Head of caudate nucleus (tissue), 42 donors: Measurements from ENCODE around the gene CDH11.

ENCODE experiments used
- DNase-seq, 42 donors: peaks; one replicate each; pipeline versions ENCODE4 v3.0.0 to v3.0.0-alpha.2; 2020 to 2021; ENCODE audit warnings: mixed read lengths in 7 of 42
- intact Hi-C: fragments of 100-400 bp; cut with DNase I; formaldehyde crosslinking; loops from one replicate; pipeline ENCODE4 v1.15.0; 2022

The CDH11 gene

GRCh38 chr16:64957246-64957645 lies 164.6 kb downstream of the CDH11 start:
- intact Hi-C loops, result no loop called here
- DNase-seq, result no peak

DNA sequence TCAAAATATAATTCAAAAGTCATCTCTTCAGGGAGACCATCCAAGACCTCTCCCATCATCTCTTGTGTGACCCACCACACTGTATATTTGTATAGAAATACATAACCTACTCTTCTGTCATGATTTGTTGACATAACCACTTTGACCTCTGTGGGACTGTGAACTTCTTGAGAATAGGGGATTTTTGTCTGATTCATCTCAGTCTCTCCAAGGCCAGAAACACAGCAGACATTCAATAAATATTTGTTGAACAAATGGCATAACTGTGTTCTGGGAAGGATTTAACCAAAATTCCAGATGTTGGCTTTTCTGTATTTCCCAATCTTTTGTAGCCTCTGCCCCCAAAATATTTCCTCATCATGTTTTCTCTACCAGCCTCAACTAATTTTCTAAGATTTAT lies 169.7 kb downstream of the CDH11 start:
- DNase-seq, result no peak
- intact Hi-C loops, result no loop called here

GRCh38 chr16:64951193-64951592 lies 170.7 kb downstream of the CDH11 start:
- intact Hi-C loops, result no loop called here
- no peak for DNase-seq

DNA sequence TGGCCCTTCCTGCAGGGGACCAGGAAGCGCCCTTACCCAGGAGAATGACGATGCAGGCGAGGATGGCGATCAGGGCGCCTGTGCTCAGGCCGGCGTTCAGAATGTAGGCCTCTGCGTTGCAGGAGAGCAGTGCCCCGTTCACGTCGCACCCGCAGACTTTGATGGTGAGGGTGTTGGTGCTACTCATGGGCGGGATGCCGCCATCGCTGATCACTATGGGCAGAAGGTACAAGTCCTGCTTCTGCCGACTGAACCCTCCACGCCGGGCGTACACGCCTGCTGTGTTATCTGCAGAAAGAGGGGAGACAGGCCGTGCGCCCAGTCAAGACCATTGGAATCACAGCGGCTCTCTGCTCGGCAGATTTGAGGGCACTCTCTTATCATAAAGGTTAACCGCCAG lies 171.1 kb downstream of the CDH11 start:
- no peak for DNase-seq
- intact Hi-C loops, result no loop called here

GRCh38 chr16:64950262-64950661 lies 171.6 kb downstream of the CDH11 start:
- intact Hi-C loops, result no loop called here
- no peak for DNase-seq

DNA sequence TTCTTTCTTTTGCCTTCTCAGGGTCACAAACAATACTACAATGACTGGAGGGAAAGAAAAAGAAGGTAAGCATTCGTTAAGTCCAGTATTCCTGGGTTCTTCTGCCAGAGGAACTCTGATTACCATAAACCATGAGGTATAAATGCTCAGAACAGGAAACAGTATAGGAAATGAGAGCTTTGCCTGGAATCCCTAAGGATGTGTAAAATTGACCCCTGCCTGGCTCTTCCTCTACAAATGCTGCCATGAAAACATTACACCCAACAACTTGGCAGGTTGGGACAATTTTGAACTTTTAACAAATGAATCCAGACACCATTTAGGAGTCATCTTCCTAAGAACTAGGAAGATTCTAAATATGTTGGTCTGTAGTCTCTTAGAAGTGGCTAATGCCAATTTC lies 173.8 kb downstream of the CDH11 start:
- intact Hi-C loops, result no loop called here
- no peak for DNase-seq

GRCh38 chr16:64947651-64948050 lies 174.2 kb downstream of the CDH11 start:
- no peak for DNase-seq
- intact Hi-C loops, result no loop called here

- intact Hi-C loops, result no loop called here
- DNase-seq, result peak in 29 of 42 donors; percentile 11 to 72 (median 37)
Observed at GRCh38 chr16:64933885-64934284, 188.0 kb downstream of the CDH11 start.

- DNase-seq, result no peak
- intact Hi-C loops, result no loop called here
Observed at GRCh38 chr16:64926476-64926875, 195.4 kb downstream of the CDH11 start.

- intact Hi-C loops, result no loop called here
- no peak for DNase-seq
Observed at GRCh38 chr16:64925166-64925565, 196.7 kb downstream of the CDH11 start.

DNA sequence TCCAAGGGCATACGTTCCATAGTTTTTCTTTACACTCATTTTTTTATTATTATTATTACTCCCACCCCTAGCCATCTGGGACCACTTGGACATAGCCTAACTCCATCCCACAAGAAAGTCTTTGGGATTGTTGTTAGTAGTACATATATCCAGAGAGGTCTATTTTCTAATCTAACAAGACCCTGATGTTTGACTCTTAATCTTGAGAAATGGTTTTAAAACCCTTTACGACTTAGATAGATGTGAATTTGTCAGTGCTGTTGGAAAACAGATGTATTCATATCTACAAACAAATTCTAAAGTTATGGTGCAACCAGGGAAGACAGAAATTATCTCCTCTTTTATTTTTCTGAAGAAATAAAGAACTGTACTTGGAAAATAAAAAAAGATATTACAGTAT lies 197.8 kb downstream of the CDH11 start:
- intact Hi-C loops, result no loop called here
- no peak for DNase-seq

GRCh38 chr16:64919929-64920607 lies 201.8 kb downstream of the CDH11 start:
- intact Hi-C loops, result no loop called here
- DNase-seq, result no peak

DNA sequence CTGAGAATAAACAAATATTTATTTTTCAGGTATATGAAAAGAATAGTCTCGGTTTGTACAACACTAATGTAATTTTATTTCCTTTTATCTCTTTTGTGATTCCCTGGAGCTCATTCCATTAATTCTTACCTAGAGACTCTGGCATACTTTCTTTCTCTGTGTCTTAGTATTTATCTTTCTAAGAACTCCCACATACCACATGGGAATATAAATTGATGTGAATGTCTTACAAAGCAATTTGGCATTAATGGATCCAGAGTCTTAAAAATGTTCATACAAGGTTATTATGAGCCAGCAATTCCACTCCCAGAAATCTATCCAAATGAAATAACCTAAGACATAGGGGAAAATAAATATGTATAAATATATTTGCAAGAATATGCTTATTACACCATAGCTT lies 202.7 kb downstream of the CDH11 start:
- intact Hi-C loops, result no loop called here
- DNase-seq, result no peak

GRCh38 chr16:64916051-64916450 lies 205.8 kb downstream of the CDH11 start:
- intact Hi-C loops, result no loop called here
- no peak for DNase-seq

GRCh38 chr16:64910356-64910755 lies 211.5 kb downstream of the CDH11 start:
- intact Hi-C loops, result no loop called here
- peak in 11 of 42 donors; percentile 2 to 45 (median 9) for DNase-seq

- intact Hi-C loops, result no loop called here
- DNase-seq, result no peak
Observed at GRCh38 chr16:64907844-64908243, 214.0 kb downstream of the CDH11 start.

GRCh38 chr16:64903770-64904169 lies 218.1 kb downstream of the CDH11 start:
- intact Hi-C loops, result no loop called here
- DNase-seq, result no peak

DNA sequence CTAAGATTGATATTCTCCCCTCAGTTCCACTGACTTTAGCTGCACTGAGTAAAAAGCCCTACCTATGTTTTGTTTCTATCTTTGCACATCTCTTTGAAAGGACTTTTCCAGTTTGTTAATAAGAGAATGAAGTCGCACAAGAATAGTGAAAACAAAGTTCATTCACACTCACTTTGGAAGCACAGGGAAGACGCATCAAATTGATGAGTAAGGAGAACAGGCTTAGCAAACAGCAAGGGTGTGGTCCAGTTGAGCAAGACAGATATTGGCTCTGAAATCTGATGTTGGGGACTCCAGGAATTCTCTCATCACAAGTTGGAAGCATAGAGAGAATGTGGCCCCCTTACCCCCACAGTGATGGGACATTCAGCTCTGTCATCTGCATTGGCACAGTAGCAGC lies 221.3 kb downstream of the CDH11 start:
- no peak for DNase-seq
- intact Hi-C loops, result no loop called here

- no peak for DNase-seq
Observed at GRCh38 chr16:64900019-64900418, 221.8 kb downstream of the CDH11 start.

GRCh38 chr16:64898159-64898558 lies 223.7 kb downstream of the CDH11 start:
- intact Hi-C loops, result no loop called here
- DNase-seq, result no peak

More at GRCh38 chr16:64900019-64900418, 221.8 kb downstream of the CDH11 start:
- intact Hi-C loops, result no loop called here
